ENCODE measurements around the gene CSNK1G3.

DNA sequence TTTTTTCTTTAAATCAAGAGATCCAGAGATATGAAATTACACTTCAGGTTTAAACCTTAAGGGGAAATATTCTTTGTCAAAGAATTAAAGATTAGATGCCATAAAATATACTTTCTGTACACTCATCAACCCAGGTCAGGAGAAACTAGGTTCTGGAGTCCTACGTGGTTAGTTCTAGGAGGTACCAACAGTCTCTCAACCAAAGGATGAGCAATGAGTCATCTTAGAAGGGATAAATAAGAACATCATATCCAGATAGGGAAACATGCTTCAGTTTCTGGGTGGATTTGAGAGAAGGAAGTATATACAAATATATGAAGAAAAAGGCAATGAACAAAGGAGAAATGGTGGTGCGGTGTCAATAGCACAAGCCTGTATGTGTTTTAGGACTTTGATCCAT, 98.2 kb downstream of the CSNK1G3 start:
- TF ChIP-seq CTCF (IDR thresholded peaks at IDR 0.05) (no peak), POLR2A (IDR thresholded peaks at IDR 0.05) (no peak)
